Cerebellar nuclear complex (tissue), 1 donor: ENCODE measurements around the gene GALNT16.

Source experiments
- DNase-seq, 2 experiments: peaks; one replicate each; lab custom pipeline; 2025; lab: John Stamatoyannopoulos, UW

Gene GALNT16

GRCh38 chr14:69317102-69317755 is 57.3 kb downstream of the GALNT16 start:
- no peak for DNase-seq

GRCh38 chr14:69317780-69318179 is 57.8 kb downstream of the GALNT16 start:
- no peak for DNase-seq

GRCh38 chr14:69318241-69318640 is 58.3 kb downstream of the GALNT16 start:
- no peak for DNase-seq

DNA sequence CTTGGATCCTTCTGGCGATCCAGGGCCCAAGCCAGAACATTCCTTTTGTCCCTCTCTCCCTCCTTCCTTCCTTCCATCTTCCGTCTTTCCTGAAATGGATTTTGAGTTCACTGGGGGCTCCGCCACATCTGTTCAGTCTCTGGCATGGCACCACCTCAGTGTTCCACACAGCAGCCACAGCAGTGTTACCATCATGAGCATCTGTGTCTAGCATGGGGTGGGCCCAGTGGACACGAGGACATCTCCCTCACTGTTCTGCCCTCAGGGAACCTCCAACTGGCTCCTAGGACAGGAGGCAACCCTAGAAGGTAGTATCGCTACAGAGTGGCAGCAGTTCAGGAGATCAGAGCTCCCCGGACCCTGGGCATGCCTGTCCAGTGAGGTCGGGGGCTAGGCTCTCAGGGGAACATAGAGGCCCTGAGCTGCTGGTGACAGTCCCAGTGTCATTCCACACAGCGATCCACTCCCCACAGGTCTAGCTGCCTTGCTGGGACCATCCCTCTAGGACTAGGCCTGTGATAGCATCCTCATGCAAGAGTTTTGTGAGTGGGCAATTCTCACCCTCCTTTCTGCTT is 59.0 kb downstream of the GALNT16 start:
- no peak for DNase-seq

- DNase-seq: no peak
Measured at GRCh38 chr14:69319911-69320310, 60.0 kb downstream of the GALNT16 start.

GRCh38 chr14:69320581-69321365 is 60.8 kb downstream of the GALNT16 start:
- DNase-seq: no peak

DNA sequence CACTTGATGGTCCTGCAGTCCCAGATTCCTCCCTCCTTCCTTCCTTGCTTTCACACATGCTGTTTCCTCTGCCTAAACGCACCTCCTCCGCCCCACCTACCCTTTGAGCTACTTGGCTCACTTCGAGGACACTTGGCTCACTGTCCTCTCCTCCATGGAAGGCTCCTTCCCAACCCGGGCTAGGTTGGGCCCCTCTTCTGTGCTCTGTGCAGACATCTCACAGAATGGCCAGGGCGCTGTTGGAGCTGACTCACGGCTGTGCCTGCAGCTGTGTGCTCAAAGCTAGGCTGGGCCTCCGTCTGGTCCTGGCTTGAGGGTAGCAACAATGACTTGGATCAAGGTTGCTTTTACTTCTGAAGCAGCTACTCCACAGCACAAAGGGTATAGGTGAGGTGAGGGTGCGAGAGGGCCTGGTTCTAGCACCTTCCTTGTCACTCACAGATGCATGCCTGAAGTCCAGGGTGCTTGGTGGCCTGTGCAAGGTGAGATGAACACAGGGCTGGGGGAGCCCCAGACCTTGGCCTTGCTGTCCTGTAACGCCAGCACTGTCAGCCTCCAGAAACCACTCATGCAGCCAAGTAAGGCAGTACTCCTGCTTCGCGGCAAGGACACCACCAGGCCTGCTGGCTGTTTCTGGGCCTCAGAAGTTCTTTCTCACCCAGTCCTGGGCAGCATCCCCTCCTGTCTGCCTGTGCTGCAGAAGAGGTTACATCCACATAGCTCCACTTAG is 61.8 kb downstream of the GALNT16 start:
- DNase-seq: no peak

- no peak for DNase-seq
Measured at GRCh38 chr14:69323266-69323998, 63.5 kb downstream of the GALNT16 start.

- no peak for DNase-seq
Measured at GRCh38 chr14:69323999-69324282, 64.0 kb downstream of the GALNT16 start.

- no peak for DNase-seq
Measured at GRCh38 chr14:69324341-69324931, 64.5 kb downstream of the GALNT16 start.

DNA sequence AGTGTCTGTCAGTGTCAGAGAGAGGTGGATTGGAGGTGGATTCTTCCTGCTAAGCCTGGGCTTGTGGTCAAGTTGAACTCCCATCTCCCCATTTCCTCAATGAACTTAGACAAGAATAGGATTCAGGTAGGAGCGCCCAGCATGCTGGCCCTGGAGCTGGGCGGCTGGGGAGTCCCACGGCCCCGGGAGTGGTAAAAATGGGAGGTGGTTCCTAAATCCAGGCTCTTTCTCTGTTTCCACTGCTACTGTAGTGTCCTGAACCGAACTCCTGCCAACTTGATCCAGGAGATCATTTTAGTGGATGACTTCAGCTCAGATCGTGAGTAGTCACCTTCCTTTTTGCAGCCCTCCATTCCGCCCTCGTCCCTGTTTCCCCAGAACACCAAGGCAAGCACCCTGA is 65.1 kb downstream of the GALNT16 start:
- DNase-seq: no peak

DNA sequence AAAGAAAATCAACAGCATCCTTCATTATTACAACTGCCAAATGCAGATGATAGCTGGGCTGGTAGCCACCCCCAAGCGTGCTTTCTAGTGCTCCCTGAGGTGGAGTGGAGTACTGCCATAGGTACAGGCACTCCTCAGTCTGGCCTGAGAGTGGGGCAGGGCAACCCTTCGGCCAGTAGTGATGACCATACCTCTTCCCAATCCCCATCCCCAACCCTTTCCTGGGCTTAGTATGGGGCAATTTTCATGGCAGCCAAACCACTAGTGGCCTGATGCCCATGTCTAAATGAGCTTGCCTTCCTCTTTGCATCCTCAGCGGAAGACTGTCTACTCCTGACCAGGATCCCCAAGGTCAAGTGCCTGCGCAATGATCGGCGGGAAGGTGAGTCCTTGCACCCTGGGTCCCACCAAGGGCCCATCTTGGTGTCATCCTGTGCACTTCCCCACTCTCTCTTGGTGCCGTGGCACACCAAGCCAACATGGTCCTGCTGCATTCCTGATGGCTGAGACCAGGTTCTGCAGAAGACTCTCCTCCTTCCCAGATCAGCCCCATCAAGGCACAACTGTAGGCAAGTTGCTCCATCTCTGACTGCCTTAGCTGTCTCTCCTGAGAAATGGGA is 65.8 kb downstream of the GALNT16 start:
- no peak for DNase-seq

GRCh38 chr14:69326611-69327010 is 66.7 kb downstream of the GALNT16 start:
- no peak for DNase-seq

- no peak for DNase-seq
Measured at GRCh38 chr14:69327507-69327906, 67.5 kb downstream of the GALNT16 start.

GRCh38 chr14:69328317-69328716 is 68.4 kb downstream of the GALNT16 start:
- DNase-seq: no peak

DNA sequence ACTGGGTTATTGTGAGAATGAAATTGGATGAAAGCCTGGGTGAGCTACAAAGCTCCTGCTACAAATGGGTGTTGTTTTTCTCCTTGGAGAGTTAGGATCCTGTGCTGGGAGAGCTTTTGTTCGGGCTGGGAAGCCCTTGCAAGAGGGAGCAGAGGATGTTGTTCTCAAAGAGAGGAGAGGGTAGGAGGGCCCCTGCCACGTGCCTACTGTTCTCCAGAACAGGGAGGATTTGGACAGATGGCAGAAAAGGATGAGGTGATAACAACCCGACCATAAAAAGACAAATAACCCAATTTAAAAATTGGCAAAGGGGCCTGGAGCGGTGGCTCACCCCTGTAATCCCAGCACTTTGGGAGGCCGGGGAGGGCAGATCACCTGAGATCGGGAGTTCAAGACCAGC is 68.8 kb downstream of the GALNT16 start:
- DNase-seq: no peak

DNA sequence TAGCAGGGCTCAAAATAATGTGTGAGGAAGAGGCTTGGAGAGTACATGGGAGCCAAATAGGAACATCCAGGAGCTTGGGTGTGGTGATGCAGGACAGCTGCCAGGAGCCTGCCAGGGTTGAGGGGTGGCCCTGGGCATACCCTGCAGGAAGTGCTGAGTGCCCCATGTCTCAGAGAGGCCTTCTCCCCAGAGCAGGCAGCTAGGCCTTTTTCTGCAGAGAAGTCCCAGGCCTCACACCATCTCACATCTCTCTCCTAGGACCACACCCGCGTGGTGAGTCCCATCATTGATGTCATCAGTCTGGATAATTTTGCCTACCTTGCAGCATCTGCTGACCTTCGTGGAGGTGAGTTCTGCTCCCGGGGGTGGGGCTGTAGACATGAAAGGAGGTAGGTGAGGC is 71.2 kb downstream of the GALNT16 start:
- no peak for DNase-seq

DNA sequence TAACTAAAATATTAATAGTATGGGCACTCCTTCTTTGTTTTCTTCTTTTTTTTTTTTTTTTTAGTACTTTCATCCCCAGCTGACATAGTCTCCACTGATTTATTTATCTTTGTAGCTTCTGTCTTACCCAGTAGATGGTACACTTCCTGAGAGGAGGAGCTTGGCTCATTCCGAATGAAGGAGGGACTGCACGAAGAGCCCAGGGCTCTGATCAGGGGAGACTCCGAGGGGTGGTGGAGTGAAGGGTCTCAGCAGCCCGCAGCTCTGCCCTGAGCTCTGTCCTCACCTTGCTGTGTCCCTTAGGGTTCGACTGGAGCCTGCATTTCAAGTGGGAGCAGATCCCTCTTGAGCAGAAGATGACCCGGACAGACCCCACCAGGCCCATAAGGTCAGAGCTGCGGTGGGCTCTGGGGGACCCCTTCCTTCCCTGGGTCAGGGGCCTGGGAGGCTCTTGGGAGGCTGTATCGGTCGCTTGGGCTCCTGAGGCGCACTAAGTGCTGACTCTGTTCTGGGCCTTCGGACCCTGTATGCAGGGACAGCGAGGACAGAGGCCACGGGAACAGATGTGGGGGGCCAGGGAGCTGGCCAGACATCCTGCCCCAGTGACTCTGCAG is 72.9 kb downstream of the GALNT16 start:
- DNase-seq: no peak

DNA sequence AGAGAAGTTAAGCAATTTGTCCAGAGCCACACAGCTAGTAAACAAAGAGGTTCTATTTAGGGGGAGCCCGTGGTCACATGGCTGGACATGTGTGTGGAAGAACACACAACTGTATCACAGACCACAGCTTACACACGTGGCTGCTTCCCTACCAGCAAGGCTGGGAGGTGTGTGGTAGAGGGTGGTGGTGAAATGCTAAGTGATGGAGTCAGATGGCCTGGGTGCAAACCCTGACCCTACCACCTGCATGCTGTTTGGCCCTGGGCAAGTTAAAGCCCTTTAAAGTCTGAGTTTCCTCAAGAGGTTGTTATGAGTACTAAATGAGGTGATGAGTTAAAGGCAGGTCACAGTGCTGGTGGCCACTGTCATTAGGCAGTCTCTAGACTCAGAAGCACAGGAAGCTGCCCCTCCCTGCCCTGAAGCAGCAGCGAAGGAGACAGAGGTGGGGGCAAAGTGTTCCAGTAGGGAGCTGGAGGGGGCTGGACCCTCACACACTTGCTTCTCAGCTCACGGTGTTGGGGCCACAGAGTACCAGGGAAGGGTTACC is 73.9 kb downstream of the GALNT16 start:
- no peak for DNase-seq

DNA sequence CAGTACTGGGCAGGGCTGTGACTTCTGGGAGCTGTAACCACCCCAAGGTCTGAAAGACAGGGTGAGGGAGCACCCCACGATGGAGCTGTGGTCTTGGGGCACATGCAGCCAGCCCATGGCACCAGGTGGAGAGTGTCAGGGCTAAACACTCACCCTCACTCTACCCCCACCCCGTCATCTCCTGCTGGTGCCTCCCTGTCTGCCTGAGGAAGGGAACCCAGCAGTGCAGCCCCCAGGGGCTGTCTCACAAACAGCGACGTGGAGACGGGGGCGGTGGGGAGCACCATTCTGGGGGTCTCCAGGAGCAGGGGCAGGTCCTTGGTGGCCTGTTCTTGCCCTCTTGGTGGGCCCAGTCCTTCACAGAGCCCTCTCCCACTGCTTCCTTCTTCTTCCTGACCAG is 74.6 kb downstream of the GALNT16 start:
- no peak for DNase-seq

- no peak for DNase-seq
Measured at GRCh38 chr14:69335371-69335771, 75.4 kb downstream of the GALNT16 start.
